SU-DHL-6 (cell line): ENCODE data around the gene LPCAT1.
"Not testable (repeated sequence)": the region's sequence is repeated elsewhere in the genome, so short reads cannot be mapped to it uniquely, and the experiment has no call there.

Experiments used
- H2AFZ ChIP-seq: fragments of 200-600 bp; sonication (generic); 2 replicates; pipeline ENCODE4 v1.6.1; 2014; ENCODE audit warnings: low read depth, mild to moderate bottlenecking, moderate library complexity, mixed read lengths, antibody characterized with exemption, low read length; ENCODE audit not compliant: severe bottlenecking
- H3F3A ChIP-seq: fragments of 200-600 bp; shearing (Covaris generic); 2 replicates; pipeline ENCODE4 v1.6.0; 2016; ENCODE audit warnings: antibody characterized with exemption, mild to moderate bottlenecking; ENCODE audit not compliant: insufficient read depth
- H3K27ac ChIP-seq: fragments of 200-600 bp; sonication (generic); 2 replicates; pipeline ENCODE4 v1.5.1; 2016; ENCODE audit warnings: low read depth, mild to moderate bottlenecking, low read length, moderate library complexity, mixed read lengths
- H3K27me3 ChIP-seq: fragments of 200-600 bp; sonication (generic), shearing (Covaris generic); 2 replicates; pipeline ENCODE4 v1.6.0; 2014; ENCODE audit warnings: mild to moderate bottlenecking, low read length
- H3K36me3 ChIP-seq: fragments of 200-600 bp; sonication (generic); 2 replicates; pipeline ENCODE4 v1.6.1; 2014; ENCODE audit warnings: mild to moderate bottlenecking, low read length, mixed read lengths
- H3K4me2 ChIP-seq: fragments of 300-600, 200-600 bp; shearing (Covaris generic), sonication (generic); 2 replicates; pipeline ENCODE4 v1.6.0; 2014; ENCODE audit warnings: low read length, low read depth, mild to moderate bottlenecking; ENCODE audit not compliant: poor library complexity, severe bottlenecking
- H3K4me3 ChIP-seq: fragments of 200-600 bp; sonication (generic); 2 replicates; pipeline ENCODE4 v1.5.1; 2014; ENCODE audit warnings: antibody characterized with exemption, low read length, mild to moderate bottlenecking, mixed read lengths; ENCODE audit not compliant: insufficient read depth, poor library complexity, severe bottlenecking
- H3K79me2 ChIP-seq: fragments of 200-600 bp; sonication (generic); 2 replicates; pipeline ENCODE4 v1.6.1; 2014; ENCODE audit warnings: mild to moderate bottlenecking, low read length, moderate library complexity; ENCODE audit not compliant: insufficient read depth
- H3K9ac ChIP-seq: fragments of 200-600 bp; sonication (generic); 2 replicates; pipeline ENCODE4 v1.7.0; 2014; ENCODE audit warnings: mild to moderate bottlenecking, low read length
- H3K9me2 ChIP-seq: fragments of 200-600 bp; sonication (generic); replicated peaks from 2 replicates; pipeline ENCODE4 v1.6.1; 2014; ENCODE audit warnings: low read length; ENCODE audit not compliant: insufficient read depth
- H3K9me3 ChIP-seq: fragments of 200-600 bp; sonication (generic); 2 replicates; pipeline ENCODE4 v1.6.1; 2014; ENCODE audit warnings: low read length, mixed read lengths; ENCODE audit not compliant: insufficient read depth
- H4K20me1 ChIP-seq: fragments of 200-600 bp; sonication (generic); 2 replicates; pipeline ENCODE4 v1.6.1; 2014; ENCODE audit warnings: low read depth, mild to moderate bottlenecking, antibody characterized with exemption, low read length, moderate library complexity, mixed read lengths
- EZH2phosphoT487 ChIP-seq: fragments of 200-600 bp; sonication (generic), shearing (Covaris generic); conservative IDR thresholded peaks from 2 replicates; pipeline ENCODE4 v1.6.1; 2018; ENCODE audit warnings: mild to moderate bottlenecking, antibody characterized with exemption, low read length, moderate library complexity, mixed read lengths
- TF ChIP-seq, protein P1 (sequence below): fragments of 200-600 bp; sonication (generic); IDR thresholded peaks from one replicate; pipeline ENCODE4 v1.5.1; 2017; ENCODE audit warnings: antibody characterized with exemption, mild to moderate bottlenecking, low read length, moderate library complexity; ENCODE audit not compliant: insufficient read depth, poor library complexity, severe bottlenecking

Gene LPCAT1

DNA sequence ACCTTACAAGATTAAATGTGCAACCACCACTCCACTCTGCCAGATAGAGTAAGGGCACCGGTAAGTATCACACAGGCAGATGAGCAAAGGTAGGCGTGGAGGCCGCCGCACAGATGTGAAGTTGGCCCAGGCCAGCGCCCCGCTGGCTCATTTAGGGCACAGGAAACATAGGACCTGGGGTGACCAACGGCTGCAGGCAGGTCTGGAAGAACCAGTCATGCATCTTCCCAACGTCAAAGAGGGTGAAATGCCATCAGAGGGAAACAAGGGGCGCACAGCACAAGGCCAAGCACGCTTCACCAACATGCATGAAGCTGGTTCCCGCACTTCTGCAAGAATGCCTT is 46.8 kb downstream of the LPCAT1 start:
- TF ChIP-seq, protein P1, sequence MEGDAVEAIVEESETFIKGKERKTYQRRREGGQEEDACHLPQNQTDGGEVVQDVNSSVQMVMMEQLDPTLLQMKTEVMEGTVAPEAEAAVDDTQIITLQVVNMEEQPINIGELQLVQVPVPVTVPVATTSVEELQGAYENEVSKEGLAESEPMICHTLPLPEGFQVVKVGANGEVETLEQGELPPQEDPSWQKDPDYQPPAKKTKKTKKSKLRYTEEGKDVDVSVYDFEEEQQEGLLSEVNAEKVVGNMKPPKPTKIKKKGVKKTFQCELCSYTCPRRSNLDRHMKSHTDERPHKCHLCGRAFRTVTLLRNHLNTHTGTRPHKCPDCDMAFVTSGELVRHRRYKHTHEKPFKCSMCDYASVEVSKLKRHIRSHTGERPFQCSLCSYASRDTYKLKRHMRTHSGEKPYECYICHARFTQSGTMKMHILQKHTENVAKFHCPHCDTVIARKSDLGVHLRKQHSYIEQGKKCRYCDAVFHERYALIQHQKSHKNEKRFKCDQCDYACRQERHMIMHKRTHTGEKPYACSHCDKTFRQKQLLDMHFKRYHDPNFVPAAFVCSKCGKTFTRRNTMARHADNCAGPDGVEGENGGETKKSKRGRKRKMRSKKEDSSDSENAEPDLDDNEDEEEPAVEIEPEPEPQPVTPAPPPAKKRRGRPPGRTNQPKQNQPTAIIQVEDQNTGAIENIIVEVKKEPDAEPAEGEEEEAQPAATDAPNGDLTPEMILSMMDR: no peak
- no peak for TF ChIP-seq EZH2phosphoT487
- Histone ChIP-seq H3K79me2 (no peaks in the 10 kb centered on the region), H3K4me2 (no peak overlapping the region), H3K27me3 (no peaks in the 10 kb centered on the region), H3K27ac (no peak overlapping the region), H3K9ac (no peak overlapping the region), H2AFZ (no peak overlapping the region), H3K36me3 (0 out of 2 replicates have a peak, but pooled peaks cover 2% of the 10 kb centered on the region), H4K20me1 (no peaks in the 10 kb centered on the region), H3F3A (no peaks in the 10 kb centered on the region), H3K9me2 (no peaks in the 10 kb centered on the region), H3K4me3 (no peak overlapping the region), H3K9me3 (no peaks in the 10 kb centered on the region)

DNA sequence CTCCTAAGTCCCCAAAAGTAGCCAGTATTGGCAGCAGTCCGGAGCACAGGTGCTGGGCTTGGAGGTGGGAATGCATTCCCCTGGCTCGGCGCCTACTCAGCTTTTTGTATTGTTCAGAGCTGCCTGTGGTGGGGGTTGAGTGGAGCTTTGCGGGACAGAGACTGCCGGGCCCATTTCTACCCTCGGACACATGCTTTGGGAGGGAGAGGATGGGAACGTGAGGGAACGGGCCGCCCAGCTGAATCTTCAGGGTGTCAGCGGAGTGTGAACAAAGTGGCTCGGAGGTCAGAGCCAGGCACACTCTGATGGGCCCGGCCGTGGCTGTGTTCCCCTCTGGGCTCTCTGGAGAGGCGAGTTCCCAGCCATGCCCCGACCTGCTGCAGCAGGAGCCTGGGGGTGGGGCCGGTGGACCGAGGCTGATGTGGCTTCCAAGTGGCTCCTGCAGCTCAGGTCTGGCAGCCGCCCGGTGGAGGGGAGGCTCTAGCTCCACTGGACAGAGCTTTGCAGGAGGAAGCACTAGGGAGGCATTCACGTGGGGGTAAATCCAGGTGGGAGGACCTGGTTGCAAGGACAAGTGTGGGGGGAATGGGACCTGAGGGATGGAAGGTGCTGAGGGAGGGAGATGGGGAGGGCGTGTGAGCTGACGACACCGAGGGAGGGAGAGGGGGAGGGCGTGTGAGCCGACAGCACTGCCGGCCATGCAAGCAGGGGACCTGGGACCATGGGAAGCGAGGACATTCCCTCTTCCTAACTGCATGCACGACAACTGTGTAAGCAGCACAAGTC is 47.4 kb downstream of the LPCAT1 start:
- Histone ChIP-seq H3K27ac (no peak overlapping the region), H3K36me3 (0 out of 2 replicates have a peak, but pooled peaks cover 2% of the 10 kb centered on the region)
- TF ChIP-seq, protein P1: no peak
- TF ChIP-seq EZH2phosphoT487: no peak

DNA sequence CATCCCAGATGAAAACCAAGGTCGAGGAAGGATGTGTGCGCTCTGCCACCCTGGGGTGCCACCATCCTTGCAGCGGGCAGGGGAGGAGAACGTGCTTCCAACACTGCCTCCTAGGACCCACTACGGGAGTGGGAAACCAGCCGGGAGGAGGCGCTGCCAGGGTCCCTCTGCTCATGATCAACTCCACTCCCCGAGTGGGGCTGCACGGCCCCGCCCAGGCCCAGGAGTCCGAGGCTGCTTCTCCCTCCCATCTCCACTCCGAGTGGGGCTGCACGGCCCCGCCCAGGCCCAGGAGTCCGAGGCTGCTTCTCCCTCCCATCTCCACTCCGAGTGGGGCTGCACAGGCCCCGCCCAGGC is 48.2 kb downstream of the LPCAT1 start:
- H2AFZ ChIP-seq, H3K4me2 ChIP-seq, H3K36me3 ChIP-seq, H3K27me3 ChIP-seq, H3K9me2 ChIP-seq, H3K27ac ChIP-seq, H3F3A ChIP-seq, H3K9ac ChIP-seq, H3K79me2 ChIP-seq, H4K20me1 ChIP-seq, H3K4me3 ChIP-seq, H3K9me3 ChIP-seq: not testable (repeated sequence)

More for the DNA sequence above, 47.4 kb downstream of the LPCAT1 start:
- Histone ChIP-seq H3K9me2 (no peaks in the 10 kb centered on the region), H3K4me3 (no peak overlapping the region), H3K79me2 (no peaks in the 10 kb centered on the region), H3K9ac (no peak overlapping the region), H4K20me1 (no peaks in the 10 kb centered on the region), H3F3A (no peaks in the 10 kb centered on the region), H2AFZ (no peak overlapping the region), H3K27me3 (no peaks in the 10 kb centered on the region), H3K4me2 (no peak overlapping the region), H3K9me3 (no peaks in the 10 kb centered on the region)

DNA sequence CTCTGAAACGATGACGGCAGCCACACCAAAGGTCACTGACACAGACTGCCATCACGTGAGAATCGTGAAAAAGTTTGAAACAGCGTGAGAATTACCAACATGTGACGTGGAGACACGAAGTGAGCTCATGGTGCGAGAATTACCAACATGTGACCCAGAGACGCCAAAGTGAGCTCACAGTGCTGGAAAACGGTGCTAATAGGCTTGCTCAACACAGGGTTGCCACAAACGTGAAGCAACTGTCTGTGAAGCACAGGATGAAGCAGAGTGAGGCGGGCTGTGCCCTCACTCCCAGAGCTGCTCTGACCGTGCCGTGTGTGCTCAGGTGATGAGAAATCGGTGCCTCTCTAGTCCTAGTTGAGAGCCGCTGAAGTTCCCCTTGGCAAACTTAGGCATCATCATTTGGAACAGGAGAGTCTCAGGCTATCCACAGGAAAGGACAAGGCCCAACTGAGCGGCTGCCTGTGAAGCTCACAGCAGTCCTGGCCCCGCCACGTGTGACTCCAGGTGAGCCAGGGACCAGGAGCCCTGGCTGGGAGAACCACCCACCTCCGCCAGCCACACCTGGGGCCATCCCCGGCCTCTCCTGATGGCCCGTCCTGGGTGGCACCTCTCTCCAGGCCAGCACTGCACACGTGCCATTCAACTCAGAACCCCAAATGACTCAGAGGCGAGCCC is 48.8 kb downstream of the LPCAT1 start:
- Histone ChIP-seq H3K9me2 (no peaks in the 10 kb centered on the region), H3K4me2 (no peak overlapping the region), H3K79me2 (no peaks in the 10 kb centered on the region), H3K27me3 (no peaks in the 10 kb centered on the region), H3K9me3 (no peaks in the 10 kb centered on the region), H3K4me3 (no peak overlapping the region), H3F3A (no peaks in the 10 kb centered on the region), H4K20me1 (no peaks in the 10 kb centered on the region), H2AFZ (no peak overlapping the region), H3K27ac (no peak overlapping the region), H3K9ac (no peak overlapping the region), H3K36me3 (0 out of 2 replicates have a peak, but pooled peaks cover 2% of the 10 kb centered on the region)
- TF ChIP-seq, protein P1: no peak
- no peak for TF ChIP-seq EZH2phosphoT487
